ENCODE measurements around the gene CYS1.

GRCh38 chr2:10057231-10058107, 22.7 kb downstream of the CYS1 start:
- TF ChIP-seq CTCF (IDR thresholded peaks at IDR 0.05; ENCODE audit: low read length), result no peak
- TF ChIP-seq EZH2 (IDR thresholded peaks at IDR 0.05; ENCODE audit: borderline replicate concordance, low read length), result no peak

Data from OCI-LY1 (cell line).